WTC11 (cell line): ENCODE measurements around the gene TREM2. TPM values are rescaled to one million over a fixed set of nuclear protein-coding genes. Genes with fewer than 3 reads are reported as not detected.

ENCODE experiments used
- ATAC-seq: fragments of 200-7000 bp; cut with Tn5 transposase; 2 replicates; pipeline ENCODE4 v1.10.0; 2021; ENCODE audit warnings: mild to moderate bottlenecking, moderate library complexity
- CTCF ChIA-PET: fragments of 300-600 bp; sonication (Branson Sonifier 250); formaldehyde crosslinking; loops from one replicate; lab custom pipeline; 2021; ENCODE audit warnings: antibody characterized with exemption; lab: Charles Lee
- POLR2A ChIA-PET: fragments of 350-600 bp; sonication (Branson Sonifier 250); formaldehyde crosslinking; loops from one replicate; lab custom pipeline; 2021; ENCODE audit warnings: antibody characterized with exemption; lab: Charles Lee
- DNase-seq: peaks from one replicate; pipeline ENCODE4 v3.0.0; 2021; ENCODE audit warnings: low spot score
- H3K27ac Mint-ChIP-seq: 2 replicates; pipeline ENCODE4 v1.8.0; 2021; ENCODE audit warnings: mixed read lengths
- H3K27me3 Mint-ChIP-seq: 2 replicates; pipeline ENCODE4 v1.8.0; 2021; ENCODE audit warnings: low read depth, mild to moderate bottlenecking, moderate library complexity, mixed read lengths
- H3K36me3 Mint-ChIP-seq: 2 replicates; pipeline ENCODE4 v1.8.0; 2021; ENCODE audit warnings: mixed read lengths
- H3K4me1 Mint-ChIP-seq: 2 replicates; pipeline ENCODE4 v1.8.0; 2022; ENCODE audit warnings: mixed read lengths
- H3K4me3 Mint-ChIP-seq: 2 replicates; pipeline ENCODE4 v1.8.0; 2021; ENCODE audit warnings: mild to moderate bottlenecking, moderate library complexity, mixed read lengths
- H3K9me3 Mint-ChIP-seq: 2 replicates; pipeline ENCODE4 v1.8.0; 2021; ENCODE audit warnings: mixed read lengths
- FOXJ3 ChIP-seq: sonication (generic); formaldehyde crosslinking; IDR thresholded peaks from 2 replicates; pipeline ENCODE4 v1.9.0; 2021; ENCODE audit warnings: missing genetic modification reagents, mild to moderate bottlenecking, borderline replicate concordance
- FOXP1 ChIP-seq: sonication (generic); formaldehyde crosslinking; IDR thresholded peaks from 2 replicates; pipeline ENCODE4 v1.8.0; 2022; ENCODE audit warnings: missing genetic modification reagents, mild to moderate bottlenecking, moderate library complexity, borderline replicate concordance
- GRHL2 ChIP-seq: fragments of 250-450 bp; sonication (Bioruptor Pico); IDR thresholded peaks from 2 replicates; pipeline ENCODE4 v1.8.0; 2022; ENCODE audit warnings: mild to moderate bottlenecking, moderate library complexity; ENCODE audit not compliant: insufficient replicate concordance, severe bottlenecking
- GTF2I ChIP-seq: fragments of 250-450 bp; sonication (Bioruptor Pico); conservative IDR thresholded peaks from 2 replicates; pipeline ENCODE4 v1.4.0; 2021; ENCODE audit warnings: mild to moderate bottlenecking
- IRF2 ChIP-seq: sonication (generic); formaldehyde crosslinking; IDR thresholded peaks from 2 replicates; pipeline ENCODE4 v1.8.0; 2022; ENCODE audit warnings: low read depth, missing genetic modification reagents, borderline replicate concordance
- PRRX2 ChIP-seq: fragments of 250-450 bp; sonication (Bioruptor Pico); IDR thresholded peaks from 2 replicates; pipeline ENCODE4 v1.8.0; 2021; ENCODE audit warnings: mild to moderate bottlenecking
- total RNA-seq: library from RNA; stranded (reverse); gene quantifications from 3 replicates; pipeline ENCODE4 v1.2.3, GENCODE V29; 2021

The TREM2 gene
- total RNA-seq, 1 experiment from 2014 or later, result not detected

DNA sequence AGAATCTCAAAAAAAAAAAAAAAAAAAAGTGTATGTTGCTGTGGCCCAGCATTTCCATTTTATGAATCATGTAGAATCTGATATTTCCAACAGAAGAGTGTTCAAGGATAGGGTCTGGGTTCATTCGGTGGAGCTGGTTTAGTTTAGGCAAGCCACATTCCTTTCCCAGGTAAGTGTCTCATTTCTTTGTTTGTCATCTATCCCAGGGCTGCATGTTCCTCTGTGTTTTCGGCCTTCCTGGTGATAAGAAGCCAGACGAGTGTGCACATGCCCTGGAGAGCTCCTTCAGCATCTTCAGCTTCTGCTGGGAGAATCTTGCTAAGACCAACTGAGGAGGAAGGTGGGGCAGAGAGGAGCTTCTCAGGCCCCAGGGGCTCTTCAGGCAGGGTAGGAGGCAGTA is 51.9 kb downstream of the TREM2 start:
- Mint-ChIP-seq H3K27ac (no peak overlapping the region), H3K9me3 (no peaks in the 10 kb centered on the region), H3K27me3 (no peaks in the 10 kb centered on the region), H3K36me3 (no peaks in the 10 kb centered on the region), H3K4me1 (no peaks in the 10 kb centered on the region), H3K4me3 (no peak overlapping the region)
- no peak for ATAC-seq
- no peak for DNase-seq
- CTCF ChIA-PET, result interaction anchor here (0.7 to 2.6 kb wide), 4 partner anchors 10 to 81 kb away, joined by 4 to 6 read pairs (median 6); no protein-coding TSS in a partner anchor
- POLR2A ChIA-PET, result interaction anchor here (0.7 kb wide), 1 partner anchor 63 kb away, joined by 4 read pairs; no protein-coding TSS in a partner anchor
- TF ChIP-seq IRF2 (CRISPR knock-in tag) (no peak), GTF2I (CRISPR knock-in tag) (no peak), FOXP1 (no peak), PRRX2 (CRISPR knock-in tag) (no peak), GRHL2 (CRISPR knock-in tag) (no peak), FOXJ3 (CRISPR knock-in tag) (no peak)

Other genes with a start within 250 kb of the TREM2 start
- 3.3 to 4.5 TPM (median 3.6 TPM) in 3 replicates for gene UNC5CL, start 123.9 kb downstream of the TREM2 start, total RNA-seq
- gene TSPO2, start 120.6 kb downstream of the TREM2 start, total RNA-seq, result not detected in 3 replicates
- not detected in 3 replicates for gene APOBEC2, start 109.9 kb downstream of the TREM2 start, total RNA-seq
- gene OARD1, start 90.8 kb downstream of the TREM2 start, total RNA-seq, result 33.7 to 37.0 TPM (median 36.5 TPM) in 3 replicates
- 34.7 to 37.7 TPM (median 35.8 TPM) in 3 replicates for gene NFYA, start 90.1 kb downstream of the TREM2 start, total RNA-seq
- gene TREML1, start 8.8 kb downstream of the TREM2 start, total RNA-seq, result 0.27 TPM in 1 of 3 replicates, not detected in the others
- gene TREML2, start 38.0 kb upstream of the TREM2 start, total RNA-seq, result 0.09 to 0.15 TPM (median 0.09 TPM) in 3 replicates
- not detected in 3 replicates for gene TREML4, start 65.2 kb upstream of the TREM2 start, total RNA-seq
- gene TREM1, start 123.6 kb upstream of the TREM2 start, total RNA-seq, result not detected in 3 replicates
- gene NCR2, start 172.5 kb upstream of the TREM2 start, total RNA-seq, result not detected in 3 replicates